Bone marrow (tissue), 2 donors: ENCODE results near the gene CHKA.

Source experiments
- DNase-seq, 2 donors: peaks; one replicate each; lab custom pipeline; 2025; lab: John Stamatoyannopoulos, UW

CHKA gene

GRCh38 chr11:68121067-68121899 is at the start of gene CHKA:
Gene CHKA (minus strand): TSS chr11:68121388. CDS start chr11:68121177, 211 bp downstream.
- DNase-seq = peak; percentile 72 to 78

- DNase-seq = no peak
These were observed 48.3 kb upstream of the CHKA start for GRCh38 chr11:68169442-68169841.

GRCh38 chr11:68168694-68169093 is 47.5 kb upstream of the CHKA start:
- DNase-seq = no peak

GRCh38 chr11:68167474-68167873 is 46.3 kb upstream of the CHKA start:
- DNase-seq = no peak

- DNase-seq = no peak
These were observed 45.8 kb upstream of the CHKA start for GRCh38 chr11:68166969-68167368.

- DNase-seq = no peak
These were observed 44.4 kb upstream of the CHKA start for GRCh38 chr11:68165601-68166000.

GRCh38 chr11:68164437-68164836 is 43.2 kb upstream of the CHKA start:
- no peak for DNase-seq

GRCh38 chr11:68163691-68164090 is 42.5 kb upstream of the CHKA start:
- no peak for DNase-seq

- no peak for DNase-seq
These were observed 39.0 kb upstream of the CHKA start for GRCh38 chr11:68160100-68160695.

- no peak for DNase-seq
These were observed 38.5 kb upstream of the CHKA start for GRCh38 chr11:68159665-68160064.

GRCh38 chr11:68159161-68159560 is 38.0 kb upstream of the CHKA start:
- DNase-seq = no peak

- no peak for DNase-seq
These were observed 37.4 kb upstream of the CHKA start for GRCh38 chr11:68158580-68158979.

- no peak for DNase-seq
These were observed 32.6 kb upstream of the CHKA start for GRCh38 chr11:68153742-68154141.

- DNase-seq = no peak
These were observed 28.8 kb upstream of the CHKA start for GRCh38 chr11:68150037-68150436.

GRCh38 chr11:68149417-68149816 is 28.2 kb upstream of the CHKA start:
- no peak for DNase-seq

GRCh38 chr11:68148879-68149278 is 27.7 kb upstream of the CHKA start:
- no peak for DNase-seq

- DNase-seq = no peak
These were observed 27.1 kb upstream of the CHKA start for GRCh38 chr11:68148071-68148805.

GRCh38 chr11:68146704-68147474 is 25.7 kb upstream of the CHKA start:
- DNase-seq = no peak

GRCh38 chr11:68146010-68146540 is 24.9 kb upstream of the CHKA start:
- DNase-seq = no peak

- no peak for DNase-seq
These were observed 24.1 kb upstream of the CHKA start for GRCh38 chr11:68145120-68145866.

GRCh38 chr11:68143310-68143689 is 22.1 kb upstream of the CHKA start:
- no peak for DNase-seq
